ENCODE data around the gene ADAMTS3.
A peak's percentile ranks its signal among the peaks of the same experiment; 100 is the strongest.

Gene ADAMTS3

DNA sequence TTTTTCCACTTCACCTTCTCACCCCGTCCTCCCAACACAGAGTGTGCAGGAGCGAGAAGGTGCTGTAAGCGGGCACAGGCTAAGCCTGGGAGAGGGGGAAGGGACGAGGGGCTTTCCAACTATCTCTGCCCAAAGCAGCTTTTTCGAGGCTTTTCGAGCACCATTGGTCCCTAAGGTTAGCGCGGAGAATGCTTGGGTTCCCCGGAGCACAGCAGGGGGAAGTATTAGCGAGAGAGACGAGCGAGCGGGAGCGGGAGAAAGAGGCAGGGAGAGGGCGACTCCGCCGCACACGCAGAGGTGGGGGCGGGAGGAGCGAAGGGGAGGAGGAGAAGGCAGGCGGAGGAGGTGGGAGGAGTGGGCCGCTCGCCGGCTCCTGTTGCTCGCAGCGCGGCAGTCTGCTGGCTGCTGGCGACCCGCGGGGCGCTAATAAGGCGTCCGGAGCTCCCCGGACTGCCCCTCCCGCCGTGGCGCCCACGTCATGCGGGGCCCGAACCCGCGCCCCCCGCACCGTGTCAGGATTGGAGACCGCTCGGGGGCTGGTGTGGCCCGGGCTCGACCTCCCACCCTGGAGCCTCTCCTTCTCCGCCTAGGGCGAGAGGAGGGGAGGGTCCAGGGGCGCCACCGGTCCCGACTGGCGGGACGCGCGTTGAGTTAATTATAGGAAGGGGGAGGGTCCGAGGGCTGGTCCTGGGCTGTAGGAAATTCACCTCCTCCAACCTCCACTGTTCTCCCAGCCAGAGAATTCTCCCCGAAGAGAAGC, at the start of gene ADAMTS3:
ADAMTS3 (minus strand) TSS at position 263 of the 760 bp plus-strand sequence. CDS start 459 bp downstream, outside the sequence.
- peak; percentile 62 for DNase-seq

DNA sequence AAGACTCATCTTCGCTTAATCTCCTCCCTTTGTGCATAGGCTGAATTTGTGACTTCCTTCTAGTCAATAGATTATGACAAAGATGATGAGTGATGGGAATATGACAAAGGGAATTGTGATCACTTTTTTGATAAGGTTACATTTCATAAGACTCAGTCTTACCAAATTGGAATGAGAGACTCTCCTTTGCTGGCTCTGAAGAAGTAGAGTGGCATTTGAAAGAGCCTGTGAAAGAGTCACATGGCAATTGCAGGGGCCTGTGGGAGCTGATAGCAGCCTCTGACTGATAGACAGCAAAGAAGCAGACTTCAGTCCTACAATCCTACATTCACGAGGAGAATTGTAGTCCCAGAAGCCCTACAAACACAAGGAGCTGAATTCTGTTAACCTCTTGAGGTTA, 44.9 kb upstream of the ADAMTS3 start:
- DNase-seq: no peak

DNA sequence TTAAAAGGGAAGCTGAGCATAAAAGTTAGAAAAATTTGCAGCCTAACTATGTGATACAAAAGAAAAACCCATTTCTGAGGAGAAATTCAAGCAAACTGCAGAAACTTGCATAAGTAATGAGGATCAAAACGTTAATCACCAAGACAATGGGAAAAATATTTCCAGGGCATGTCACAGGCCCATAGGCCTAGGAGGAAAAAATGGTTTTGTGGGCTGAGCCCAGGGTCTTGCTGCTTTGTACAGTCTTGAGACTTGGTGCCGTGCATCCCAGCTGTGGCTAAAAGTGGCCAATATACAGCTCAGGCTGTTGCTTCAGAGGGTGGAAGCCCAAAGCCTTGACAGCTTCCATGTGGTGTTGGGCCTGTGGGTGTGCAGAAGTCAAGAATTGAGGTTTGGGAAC, 37.7 kb upstream of the ADAMTS3 start:
- DNase-seq: no peak

DNA sequence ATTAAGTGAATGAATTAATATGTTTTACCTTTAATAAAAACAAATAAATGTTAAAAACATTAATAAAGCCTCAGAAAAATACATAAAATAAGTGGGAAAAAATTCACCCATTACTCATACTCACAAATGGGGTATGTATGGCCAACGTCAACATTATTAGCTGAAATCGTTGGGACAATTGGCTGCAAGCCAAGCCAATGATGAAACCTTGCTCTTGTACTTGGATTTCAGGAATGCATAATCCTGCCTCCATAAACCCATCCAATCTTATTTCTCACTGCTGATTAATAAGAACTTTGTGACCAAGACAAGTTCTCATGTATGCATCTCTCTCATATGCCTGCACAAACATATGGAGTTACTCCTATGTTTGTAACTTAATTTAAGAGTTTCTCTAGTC, 35.3 kb upstream of the ADAMTS3 start:
- no peak for DNase-seq

DNA sequence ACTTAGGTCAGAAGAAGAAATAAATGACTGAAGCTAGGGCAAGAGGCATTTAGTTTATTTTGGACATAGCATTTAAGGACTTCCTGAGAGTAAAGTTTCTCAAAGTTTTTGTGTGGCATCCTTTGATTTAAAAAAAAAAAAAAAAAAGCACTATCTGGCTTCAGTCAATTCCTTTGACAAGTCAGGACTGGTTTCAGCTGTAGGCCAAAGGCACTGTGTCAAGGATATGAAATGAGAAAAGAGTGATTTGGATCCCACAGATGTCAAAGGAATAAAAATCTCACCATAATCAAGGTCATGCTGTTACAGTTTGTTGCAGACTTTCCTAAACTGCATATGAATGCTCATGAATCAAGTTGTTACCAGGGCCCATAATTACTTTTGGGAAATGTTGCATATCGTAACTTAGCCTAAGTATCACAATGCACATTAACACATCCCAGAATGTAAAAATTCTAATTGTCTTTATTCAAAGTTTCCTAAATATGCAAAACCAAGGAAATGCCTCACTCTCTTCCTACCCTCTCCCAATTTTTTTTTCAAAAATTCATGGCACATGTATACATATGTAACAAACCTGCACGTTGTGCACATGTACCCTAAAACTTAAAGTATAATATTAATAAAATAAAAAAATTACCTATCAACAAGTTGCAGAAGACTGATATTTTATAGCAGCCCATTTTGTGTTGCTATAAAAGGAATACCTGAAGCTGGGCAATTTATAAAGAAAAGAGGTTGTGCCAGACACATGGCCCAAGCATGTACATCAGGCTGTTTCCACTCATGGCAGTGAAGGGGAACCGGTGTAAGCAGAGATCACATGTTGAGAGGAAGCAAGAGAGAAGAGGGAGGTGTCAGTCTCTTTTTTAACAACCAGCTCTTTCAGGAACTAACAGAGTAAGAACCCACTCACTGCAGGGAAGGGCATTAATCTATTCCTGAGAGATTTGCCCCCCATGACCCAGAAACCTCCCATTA, 33.7 kb upstream of the ADAMTS3 start:
- DNase-seq: no peak

DNA sequence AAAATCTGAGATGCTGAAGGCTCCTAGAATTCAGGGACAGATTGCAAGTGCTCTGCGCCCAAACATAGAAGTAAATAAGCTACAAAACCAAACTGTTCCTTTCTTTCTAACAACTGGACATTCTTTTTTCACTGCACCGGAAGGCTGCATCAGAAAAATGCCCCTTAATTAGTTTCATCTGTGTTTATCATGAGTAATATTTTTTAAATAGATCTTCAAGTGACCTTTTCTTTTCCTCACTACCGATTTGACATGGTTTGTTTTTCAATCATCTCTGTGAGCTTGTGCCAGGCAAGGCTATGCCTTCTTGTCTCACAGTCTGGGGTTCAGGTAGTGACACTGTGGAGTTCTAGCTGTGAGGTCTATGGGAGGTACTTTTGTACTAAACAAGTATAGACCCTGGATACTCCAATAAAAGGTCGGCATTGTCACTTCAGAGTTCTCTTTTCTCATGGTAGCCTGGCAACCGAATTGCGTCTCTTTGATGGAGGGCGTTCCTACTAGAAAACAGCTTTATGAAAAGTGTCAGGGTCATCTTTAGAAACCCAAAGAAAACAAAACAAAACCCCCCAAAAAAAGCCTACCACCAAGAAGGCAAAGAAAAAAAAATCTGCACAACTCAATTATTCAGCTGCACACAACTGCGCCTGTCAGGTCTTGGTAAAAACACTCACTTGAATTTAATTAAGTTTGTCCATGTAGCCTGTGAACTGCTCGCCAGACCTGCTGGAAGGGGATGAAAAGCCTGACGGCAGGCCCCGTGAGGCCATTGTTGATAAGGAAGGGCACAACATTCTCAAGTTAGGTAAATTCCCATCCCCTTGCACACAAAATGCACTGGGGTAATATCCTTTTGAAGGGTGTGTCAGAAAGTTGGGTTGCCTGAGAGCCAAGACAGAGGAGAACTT, 22.8 kb upstream of the ADAMTS3 start:
- no peak for DNase-seq

DNA sequence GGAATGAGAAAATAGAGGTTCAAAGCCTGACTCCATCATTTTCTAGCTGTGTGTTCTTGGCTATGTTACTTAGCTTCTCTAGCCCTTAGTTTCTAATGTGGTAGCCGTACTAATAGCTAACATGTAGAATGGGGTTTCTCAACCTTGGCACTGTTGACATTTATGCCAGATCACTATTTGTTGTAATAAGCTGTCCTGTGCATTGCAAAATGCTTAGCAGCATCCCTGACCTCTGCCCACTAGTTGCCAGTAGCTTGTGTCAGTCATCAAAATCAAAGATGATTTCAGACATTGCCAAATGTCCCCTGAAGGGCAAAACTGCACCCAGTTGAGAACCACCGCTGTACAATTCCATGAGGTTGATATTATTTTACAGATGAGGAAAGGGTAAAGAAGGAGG, 18.3 kb upstream of the ADAMTS3 start:
- no peak for DNase-seq

DNA sequence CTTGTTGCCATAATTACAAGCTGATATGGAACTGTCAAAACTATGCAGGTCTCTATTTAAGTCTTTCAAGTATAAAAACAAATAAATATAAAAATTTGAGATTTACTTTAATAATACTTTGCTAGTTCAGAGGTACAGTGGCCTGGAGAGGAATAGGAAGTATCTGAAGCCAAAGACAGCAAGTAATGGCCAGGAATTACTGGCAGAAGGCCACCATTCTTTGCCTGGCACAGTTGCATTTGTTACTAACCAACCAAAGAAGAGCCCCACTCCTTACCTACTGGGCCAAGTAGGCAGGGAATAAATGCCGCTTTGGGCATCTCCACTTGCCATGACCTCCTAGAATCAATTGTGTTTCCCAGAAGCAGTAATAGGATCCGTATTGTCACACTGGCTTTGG, 13.8 kb upstream of the ADAMTS3 start:
- no peak for DNase-seq

DNA sequence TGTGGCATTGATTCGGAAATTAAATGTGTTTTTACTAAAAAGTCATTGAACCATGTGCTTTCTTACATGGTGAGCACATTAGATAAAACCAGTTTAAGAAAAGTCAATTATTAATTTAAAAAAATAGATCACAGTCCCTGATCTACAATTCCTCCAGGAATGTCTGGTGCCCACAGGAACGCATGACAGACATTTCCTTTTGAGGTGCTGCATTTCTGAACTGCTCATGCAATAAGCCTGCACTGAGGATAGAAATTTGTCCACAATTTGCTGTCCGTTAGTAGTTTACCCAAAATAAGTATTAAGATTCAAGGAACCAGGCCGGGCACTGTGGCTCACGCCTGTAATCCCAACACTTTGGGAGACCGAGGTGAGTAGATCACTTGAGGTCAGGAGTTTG, 8.2 kb upstream of the ADAMTS3 start:
- DNase-seq: no peak

DNA sequence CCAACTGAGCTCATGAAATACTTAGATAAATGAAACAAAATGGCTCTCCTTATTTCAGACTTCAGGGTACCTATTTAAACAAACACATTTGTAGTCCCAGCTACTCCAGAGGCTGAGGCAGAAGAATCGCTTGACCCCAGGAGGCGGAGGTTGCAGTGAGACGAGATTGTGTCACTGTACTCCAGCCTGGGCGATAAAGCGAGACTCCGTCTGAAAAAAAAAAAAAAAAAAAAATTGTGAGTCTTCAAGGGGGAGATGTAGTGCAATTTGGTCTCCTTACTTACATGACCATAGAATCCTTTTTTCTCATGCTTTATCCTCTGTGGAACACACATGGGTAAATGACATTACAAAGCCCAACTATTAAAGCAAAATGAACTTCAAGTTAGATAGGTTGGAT, 2.3 kb upstream of the ADAMTS3 start:
- DNase-seq: no peak

DNA sequence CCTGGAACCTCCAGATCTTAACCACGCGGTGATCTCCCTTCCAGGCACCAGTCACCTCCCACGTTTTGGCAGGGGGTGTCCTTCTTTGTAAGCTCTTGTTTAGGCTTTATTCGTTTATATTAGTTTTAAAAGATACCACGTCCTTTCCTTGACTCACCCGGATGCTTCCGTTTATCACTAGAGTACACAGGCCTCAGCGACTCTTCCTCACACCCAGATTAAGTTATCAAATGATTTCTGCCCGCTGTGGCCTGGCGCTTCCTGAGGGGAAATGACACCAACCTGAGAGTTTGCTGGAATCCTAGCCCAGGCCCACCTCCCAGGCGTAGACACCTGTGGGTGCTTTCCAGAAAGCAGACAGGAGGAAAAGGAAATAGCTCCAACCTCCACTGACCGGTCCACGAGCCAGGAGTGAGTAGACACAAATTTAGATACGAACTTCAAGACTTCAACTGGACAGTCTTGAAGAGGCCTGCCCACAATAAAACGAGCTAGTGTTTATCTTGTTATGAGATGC, 756 bp upstream of the ADAMTS3 start:
- no peak for DNase-seq

DNA sequence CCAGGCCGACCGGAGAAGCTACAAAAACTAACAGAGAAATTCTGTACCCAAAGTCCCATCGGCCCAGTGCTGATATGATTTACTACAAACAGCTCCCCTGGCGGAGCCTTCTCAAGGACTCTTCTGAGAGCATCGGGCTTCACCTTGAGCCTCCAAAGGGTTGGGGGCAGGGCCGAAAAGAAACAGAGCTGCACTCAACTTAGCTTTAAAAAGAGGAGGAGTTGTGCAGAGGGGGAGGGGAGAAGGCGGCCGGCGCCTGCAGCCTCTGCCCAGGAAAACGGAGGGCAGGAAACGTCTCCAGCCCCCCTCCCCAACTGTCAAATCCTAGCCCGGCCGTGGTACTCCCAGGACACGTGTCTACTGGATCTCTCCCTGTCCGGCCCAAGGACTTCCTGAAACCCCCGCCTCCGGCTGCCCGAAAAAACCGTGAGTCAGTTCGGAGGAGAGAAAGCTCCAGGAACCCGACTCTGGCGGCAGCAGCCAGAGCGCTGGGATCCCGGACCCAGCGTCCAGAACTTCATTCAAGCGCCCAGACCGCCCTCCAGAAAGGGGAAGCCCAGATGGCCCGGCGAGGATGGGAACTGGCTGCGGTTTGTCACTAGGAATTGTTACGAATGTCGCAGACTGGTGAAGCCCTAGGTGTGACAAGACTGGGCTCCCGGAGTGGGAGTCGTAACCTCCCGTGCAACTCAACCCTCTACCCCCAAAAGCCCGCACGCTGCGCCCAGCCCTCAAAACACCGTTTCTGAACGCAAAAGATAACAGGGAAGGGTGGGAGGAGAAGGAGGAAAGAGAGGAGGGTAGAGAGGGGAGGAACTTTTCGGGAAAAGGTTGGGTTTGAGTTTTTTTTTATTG, 973 bp downstream of the ADAMTS3 start:
- peak; percentile 10 for DNase-seq

DNA sequence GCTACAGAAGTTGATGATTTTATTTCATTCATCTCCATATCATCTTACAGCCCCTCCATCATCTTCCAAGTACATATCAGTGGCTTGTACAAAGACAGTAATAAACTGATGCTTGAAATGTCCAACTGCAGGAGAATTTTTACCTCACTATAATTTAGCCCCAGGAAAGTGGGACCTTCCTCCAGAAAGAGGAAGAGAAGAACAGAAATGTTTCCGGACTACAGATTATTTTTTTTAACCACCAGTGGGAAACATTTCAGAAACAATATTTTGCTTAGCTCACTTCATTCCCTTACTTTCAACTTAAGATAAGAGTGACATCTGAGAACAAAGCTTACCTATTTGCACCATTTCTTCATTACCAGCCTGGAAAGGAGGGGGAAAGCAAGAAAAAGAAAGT, 2.0 kb downstream of the ADAMTS3 start:
- no peak for DNase-seq

DNA sequence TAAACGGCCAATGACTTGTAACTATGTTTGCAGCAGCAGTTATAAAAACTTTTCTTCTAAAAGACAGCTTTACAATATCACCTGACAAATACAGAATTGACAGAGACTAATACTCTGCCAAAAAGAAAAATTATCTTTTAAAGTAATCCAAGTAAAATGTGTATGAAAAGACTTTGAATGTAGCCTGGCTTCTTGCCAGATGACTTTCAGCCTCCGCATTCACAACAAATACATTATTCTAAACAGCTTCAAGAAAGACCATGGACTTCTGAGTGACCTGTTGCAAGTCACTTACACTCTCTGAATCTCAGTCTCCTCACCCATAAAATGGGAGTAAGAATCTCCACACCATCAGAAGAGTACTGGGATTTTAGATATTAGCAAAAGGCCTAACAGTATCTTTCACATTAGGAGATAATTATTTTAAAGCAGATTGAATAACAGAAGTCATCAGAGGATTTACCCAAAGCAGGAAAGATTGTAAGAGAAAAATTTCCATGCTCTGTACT, 2.5 kb downstream of the ADAMTS3 start:
- DNase-seq: no peak

DNA sequence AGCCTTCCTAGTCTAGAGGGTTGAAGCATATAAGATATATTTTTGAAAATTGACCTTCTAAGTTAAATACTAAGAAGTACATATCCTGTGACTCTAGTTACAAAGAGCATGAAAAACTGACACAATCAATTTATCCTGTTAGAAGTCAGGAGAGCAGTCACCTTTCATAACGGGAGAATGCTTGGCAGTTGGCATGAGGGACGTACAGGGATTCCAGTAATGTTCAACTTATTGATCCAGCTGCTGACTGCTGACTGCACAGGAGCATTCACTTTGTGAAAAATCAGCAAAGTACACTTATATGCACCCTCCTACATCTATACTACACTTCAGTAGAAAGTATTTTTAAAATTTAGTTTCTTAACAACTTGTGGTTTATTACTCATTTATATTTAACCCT, 4.2 kb downstream of the ADAMTS3 start:
- DNase-seq: no peak

DNA sequence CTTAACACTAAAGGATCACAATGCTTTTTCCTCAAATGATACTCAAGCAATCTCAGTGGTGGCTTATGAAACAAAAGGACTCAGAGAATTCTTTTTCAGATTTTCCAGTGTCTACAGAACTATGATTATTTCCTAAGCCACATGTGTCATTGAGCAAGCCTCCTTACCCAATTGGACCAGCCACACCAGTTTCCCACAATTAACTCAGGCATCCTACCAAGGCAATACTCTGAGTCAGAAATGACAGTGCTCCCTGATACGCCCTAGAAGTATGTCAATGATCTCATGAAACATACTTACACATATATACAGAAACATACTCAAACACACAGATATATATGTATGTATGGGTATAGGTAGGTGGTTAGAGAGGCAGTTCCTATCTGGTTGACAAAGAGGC, 4.8 kb downstream of the ADAMTS3 start:
- no peak for DNase-seq

DNA sequence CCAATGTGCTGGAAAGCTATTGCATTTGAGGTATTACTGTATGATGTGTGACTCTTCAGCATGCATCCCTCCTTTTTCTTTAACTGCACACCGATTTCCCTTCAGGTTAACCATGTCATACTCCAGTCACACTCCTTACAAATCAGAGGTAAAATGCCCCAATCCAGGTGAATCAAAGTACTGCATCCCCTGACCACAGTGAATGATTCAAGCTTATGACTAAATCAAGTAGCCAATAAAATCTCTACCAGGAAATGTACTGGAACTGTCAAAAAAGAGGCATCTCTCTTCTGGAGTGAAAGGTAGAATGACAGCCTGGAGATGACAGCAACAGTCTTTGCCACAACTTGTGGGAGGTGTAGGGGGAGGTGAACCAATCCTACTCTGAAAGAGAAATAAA, 10.4 kb downstream of the ADAMTS3 start:
- DNase-seq: no peak

DNA sequence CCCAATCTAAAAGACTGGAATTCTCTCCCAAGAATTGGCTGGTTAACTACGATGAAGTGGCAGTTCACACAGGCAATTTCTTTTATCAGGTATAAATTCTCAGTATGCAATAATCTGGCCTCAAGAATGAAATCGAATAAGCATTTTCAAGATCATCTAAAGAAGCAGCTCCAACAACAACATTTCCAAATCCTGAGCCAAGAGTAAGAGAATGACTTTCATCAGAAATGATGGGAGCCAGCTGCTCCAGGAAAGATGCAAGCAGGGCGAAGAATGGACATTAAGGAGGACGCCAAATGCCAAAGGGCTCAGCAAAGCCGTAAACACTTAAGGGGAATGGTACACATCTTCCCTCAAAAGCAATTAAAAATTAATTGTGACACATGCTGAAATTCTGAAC, 12.0 kb downstream of the ADAMTS3 start:
- DNase-seq: no peak

DNA sequence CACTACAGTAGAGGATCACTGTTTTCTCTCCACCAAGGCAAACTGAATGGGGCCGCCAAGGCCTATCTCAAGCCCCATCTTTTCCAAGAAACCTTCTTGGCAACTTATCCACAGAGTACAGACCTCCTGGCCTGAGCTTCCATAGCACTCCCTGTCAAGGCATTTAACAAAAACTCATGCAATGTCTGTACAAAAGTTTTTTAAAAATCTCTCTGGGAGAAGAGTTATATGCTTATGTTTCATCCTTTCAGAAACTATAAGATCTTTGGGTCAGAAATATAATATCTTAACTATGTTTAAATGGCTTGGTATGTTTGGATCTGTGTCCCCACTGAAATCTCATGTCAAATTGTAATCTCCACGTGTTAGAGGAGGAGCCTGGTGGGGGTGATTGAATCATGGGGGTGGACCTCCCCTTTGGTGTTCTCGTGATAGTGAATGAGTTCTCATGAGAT, 13.6 kb downstream of the ADAMTS3 start:
- no peak for DNase-seq

DNA sequence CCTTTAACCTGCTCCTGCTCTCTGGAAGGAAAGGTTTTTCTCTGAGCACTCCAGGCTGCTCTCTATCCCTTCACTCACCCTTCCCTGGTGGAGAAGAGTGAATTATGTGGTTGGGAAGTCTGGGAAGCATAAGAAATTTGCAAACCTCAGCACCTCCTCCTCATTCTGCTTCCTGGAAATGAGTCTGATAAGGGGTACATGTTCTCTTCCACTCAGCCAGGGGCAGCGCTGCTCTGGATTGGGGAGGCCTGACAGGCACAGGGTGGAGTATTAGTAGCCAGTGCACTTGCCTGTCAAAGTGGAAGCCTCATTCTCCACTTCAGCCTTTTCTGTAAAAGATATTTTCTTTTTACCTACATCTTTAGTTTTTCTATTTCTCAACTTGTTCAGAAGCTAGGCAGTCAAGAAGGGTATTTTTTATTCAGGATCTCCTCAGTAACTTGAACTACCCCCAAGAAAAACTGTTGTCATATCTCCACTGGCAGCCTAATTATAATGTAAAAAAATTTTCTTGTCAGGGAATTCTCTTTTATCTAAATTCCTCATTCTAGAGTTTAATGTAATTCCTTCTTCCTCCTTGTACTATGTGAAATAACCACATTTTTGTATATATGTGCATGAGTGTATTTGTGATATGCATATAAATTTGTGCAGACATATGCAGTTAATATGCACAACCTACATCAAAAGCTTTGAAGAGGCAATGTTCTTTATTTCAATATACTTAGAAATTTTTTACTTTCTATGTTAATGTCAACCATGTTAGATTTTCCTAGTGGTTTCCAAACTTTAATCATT, 15.3 kb downstream of the ADAMTS3 start:
- no peak for DNase-seq

DNA sequence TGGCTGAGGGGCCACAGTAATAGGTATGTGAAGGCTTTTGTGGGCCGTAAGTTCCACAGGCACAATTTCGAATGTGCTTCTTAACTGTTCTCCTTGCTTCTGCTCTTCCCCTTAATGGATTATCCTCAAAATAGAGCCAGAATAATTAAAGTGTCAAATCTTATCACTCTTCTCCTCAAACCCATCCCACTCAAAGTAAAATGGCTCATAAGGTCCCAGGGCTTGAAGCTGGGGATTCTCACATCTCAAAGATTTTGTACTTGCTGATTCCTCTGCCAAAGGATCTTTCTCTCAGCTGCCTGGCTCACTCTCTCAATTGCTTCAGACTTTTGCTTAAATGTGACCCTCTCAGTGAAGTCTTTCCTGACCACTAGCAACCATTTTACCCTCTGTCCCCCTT, 16.6 kb downstream of the ADAMTS3 start:
- no peak for DNase-seq
